ENCODE results near the gene ABHD17B.

ABHD17B gene

GRCh38 chr9:71929791-71930440 is 18.9 kb upstream of the ABHD17B start:
- no peak for DNase-seq (ENCODE audit: low read depth)
- no peak for TF ChIP-seq CTCF (IDR thresholded peaks at IDR 0.05; ENCODE audit: low read depth, low read length)
- H3K4me3 ChIP-seq (ENCODE audit: low read depth, low read length), result no peak overlapping the region

GRCh38 chr9:71929223-71929622 is 18.2 kb upstream of the ABHD17B start:
- TF ChIP-seq MYC (IDR thresholded peaks at IDR 0.05; ENCODE audit: low read depth, low read length), result no peak
- TF ChIP-seq POLR2A (IDR thresholded peaks at IDR 0.05; ENCODE audit: extremely low read depth, insufficient read length), result no peak
- no peak for TF ChIP-seq MAX (IDR thresholded peaks at IDR 0.05; ENCODE audit: low read depth, low read length)
- no peak for TF ChIP-seq CTCF (IDR thresholded peaks at IDR 0.05; ENCODE audit: low read depth, low read length)
- H3K4me3 ChIP-seq (ENCODE audit: low read depth, low read length), result no peak overlapping the region
- no peak for DNase-seq (ENCODE audit: low read depth)

GRCh38 chr9:71928806-71929205 is 17.8 kb upstream of the ABHD17B start:
- no peak for TF ChIP-seq POLR2A (IDR thresholded peaks at IDR 0.05; ENCODE audit: extremely low read depth, insufficient read length)
- no peak for TF ChIP-seq CTCF (IDR thresholded peaks at IDR 0.05; ENCODE audit: low read depth, low read length)
- no peak for TF ChIP-seq MAX (IDR thresholded peaks at IDR 0.05; ENCODE audit: low read depth, low read length)
- TF ChIP-seq MYC (IDR thresholded peaks at IDR 0.05; ENCODE audit: low read depth, low read length), result no peak
- DNase-seq (ENCODE audit: low read depth), result no peak

GRCh38 chr9:71928376-71928775 is 17.4 kb upstream of the ABHD17B start:
- TF ChIP-seq MAX (IDR thresholded peaks at IDR 0.05; ENCODE audit: low read depth, low read length) (no peak), MYC (IDR thresholded peaks at IDR 0.05; ENCODE audit: low read depth, low read length) (no peak), CTCF (IDR thresholded peaks at IDR 0.05; ENCODE audit: low read depth, low read length) (no peak), POLR2A (IDR thresholded peaks at IDR 0.05; ENCODE audit: extremely low read depth, insufficient read length) (no peak)
- DNase-seq (ENCODE audit: low read depth), result no peak
- H3K4me3 ChIP-seq (ENCODE audit: low read depth, low read length), result no peak overlapping the region

More at GRCh38 chr9:71928806-71929205, 17.8 kb upstream of the ABHD17B start:
- H3K4me3 ChIP-seq (ENCODE audit: low read depth, low read length), result no peak overlapping the region

GRCh38 chr9:71925834-71926233 is 14.8 kb upstream of the ABHD17B start:
- DNase-seq (ENCODE audit: low read depth), result no peak
- no peak overlapping the region for H3K4me3 ChIP-seq (ENCODE audit: low read depth, low read length)
- TF ChIP-seq MAX (IDR thresholded peaks at IDR 0.05; ENCODE audit: low read depth, low read length), result no peak
- no peak for TF ChIP-seq CTCF (IDR thresholded peaks at IDR 0.05; ENCODE audit: low read depth, low read length)
- no peak for TF ChIP-seq POLR2A (IDR thresholded peaks at IDR 0.05; ENCODE audit: extremely low read depth, insufficient read length)
- TF ChIP-seq MYC (IDR thresholded peaks at IDR 0.05; ENCODE audit: low read depth, low read length), result no peak

GRCh38 chr9:71924576-71924975 is 13.6 kb upstream of the ABHD17B start:
- TF ChIP-seq MYC (IDR thresholded peaks at IDR 0.05; ENCODE audit: low read depth, low read length) (no peak), CTCF (IDR thresholded peaks at IDR 0.05; ENCODE audit: low read depth, low read length) (no peak), MAX (IDR thresholded peaks at IDR 0.05; ENCODE audit: low read depth, low read length) (no peak)
- H3K4me3 ChIP-seq (ENCODE audit: low read depth, low read length), result no peak overlapping the region
- DNase-seq (ENCODE audit: low read depth), result no peak

Measured in NB4 (cell line).